ENCODE measurements around the gene EPHA10.

The EPHA10 gene

DNA sequence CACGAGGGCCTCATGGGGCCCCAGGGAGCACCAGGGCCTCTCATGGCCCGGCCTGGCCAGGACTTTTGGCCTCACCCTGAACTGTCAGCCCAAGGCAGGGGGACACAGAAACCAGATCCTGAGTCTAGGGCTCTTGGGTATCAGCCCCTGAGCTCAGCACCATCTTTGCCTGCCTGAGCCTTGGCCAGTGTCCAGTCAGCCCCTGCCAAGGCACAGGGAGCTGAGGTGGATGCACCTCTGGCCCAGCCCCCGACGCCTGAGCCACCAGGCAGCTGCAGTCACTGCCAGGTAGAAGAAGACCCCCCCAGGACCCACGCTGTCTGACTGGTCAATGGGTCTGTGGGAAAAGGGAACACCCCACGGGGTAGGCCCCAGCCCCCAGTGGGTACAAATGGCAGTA, 47.3 kb downstream of the EPHA10 start:
- Histone ChIP-seq H3K9me3 (ENCODE audit: control insufficient read depth in 5 of 5, low read length in 5 of 5) (no peaks in the 10 kb centered on the region), H3K27me3 (ENCODE audit: control insufficient read depth in 5 of 5, insufficient read depth in 4 of 5, low read length in 5 of 5) (peaks cover 5 to 23% (median 19%) of the 10 kb centered on the region in 5 donors)

DNA sequence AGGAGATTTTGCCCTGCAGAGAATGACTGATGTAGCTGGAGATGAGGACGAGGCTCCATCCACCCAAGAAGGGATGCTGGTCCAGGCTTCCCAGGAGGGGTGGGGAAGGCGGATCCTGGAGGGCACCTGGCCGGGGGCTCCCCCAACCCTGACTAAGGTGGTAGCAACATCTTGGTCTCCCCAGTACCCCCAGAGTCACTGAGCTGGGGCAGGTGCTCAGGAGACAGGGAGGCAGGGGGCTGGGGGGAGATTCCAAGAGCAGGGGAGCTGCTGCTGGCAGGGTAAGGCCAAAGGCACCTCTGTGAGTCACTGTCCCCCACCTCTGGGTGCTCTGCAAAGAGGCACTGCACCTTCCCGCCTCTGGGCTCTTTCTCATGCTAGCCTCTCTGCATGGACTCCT, 48.6 kb downstream of the EPHA10 start:
- H3K36me3 ChIP-seq (ENCODE audit: control insufficient read depth in 5 of 5, insufficient read depth in 5 of 5, low read length in 5 of 5), result no peaks in the 10 kb centered on the region
- H3K27ac ChIP-seq (ENCODE audit: low read depth, low read length), result no peak overlapping the region
- no peak overlapping the region for H3K9ac ChIP-seq (ENCODE audit: low read length in 5 of 5)
- no peaks in the 10 kb centered on the region for H3K4me1 ChIP-seq (ENCODE audit: control insufficient read depth in 5 of 5, insufficient read depth in 5 of 5, low read length in 5 of 5)
- no peak overlapping the region for H3K4me3 ChIP-seq (ENCODE audit: low read depth in 1 of 5, low read length in 5 of 5)
- no peaks in the 10 kb centered on the region for H3K9me3 ChIP-seq (ENCODE audit: control insufficient read depth in 5 of 5, low read length in 5 of 5)
- peaks cover 5 to 20% (median 19%) of the 10 kb centered on the region in 5 donors for H3K27me3 ChIP-seq (ENCODE audit: control insufficient read depth in 5 of 5, insufficient read depth in 4 of 5, low read length in 5 of 5)

More for the DNA sequence above, 47.3 kb downstream of the EPHA10 start:
- no peaks in the 10 kb centered on the region for H3K36me3 ChIP-seq (ENCODE audit: control insufficient read depth in 5 of 5, insufficient read depth in 5 of 5, low read length in 5 of 5)
- H3K9ac ChIP-seq (ENCODE audit: low read length in 5 of 5), result no peak overlapping the region
- no peak overlapping the region for H3K27ac ChIP-seq (ENCODE audit: low read depth, low read length)
- no peak overlapping the region for H3K4me3 ChIP-seq (ENCODE audit: low read depth in 1 of 5, low read length in 5 of 5)
- H3K4me1 ChIP-seq (ENCODE audit: control insufficient read depth in 5 of 5, insufficient read depth in 5 of 5, low read length in 5 of 5), result no peaks in the 10 kb centered on the region

DNA sequence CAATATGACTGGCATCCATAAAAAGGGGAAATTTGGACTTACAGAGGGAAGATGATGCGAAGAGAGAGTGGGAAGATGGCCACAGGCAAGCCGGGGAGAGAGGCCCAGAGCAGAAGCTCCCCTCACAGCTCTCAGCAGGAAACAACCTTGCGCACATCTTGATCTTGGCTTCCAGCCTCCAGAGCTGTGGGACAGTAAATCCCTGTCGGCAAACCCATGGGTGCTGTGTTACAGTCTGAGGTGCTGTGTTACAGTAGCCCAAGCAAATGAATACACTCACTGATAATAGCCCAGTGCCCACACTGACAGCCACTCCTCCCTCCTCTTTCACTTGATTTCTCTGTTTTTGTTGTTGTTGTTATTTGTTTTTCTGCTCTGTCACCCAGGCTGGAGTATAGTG, 50.2 kb downstream of the EPHA10 start:
- H3K9ac ChIP-seq (ENCODE audit: low read length in 5 of 5), result no peak overlapping the region
- H3K27ac ChIP-seq (ENCODE audit: low read depth, low read length), result no peak overlapping the region
- H3K4me3 ChIP-seq (ENCODE audit: low read depth in 1 of 5, low read length in 5 of 5), result no peak overlapping the region
- H3K9me3 ChIP-seq (ENCODE audit: control insufficient read depth in 5 of 5, low read length in 5 of 5), result no peaks in the 10 kb centered on the region
- H3K36me3 ChIP-seq (ENCODE audit: control insufficient read depth in 5 of 5, insufficient read depth in 5 of 5, low read length in 5 of 5), result no peaks in the 10 kb centered on the region
- peaks cover 5 to 16% (median 14%) of the 10 kb centered on the region in 5 donors for H3K27me3 ChIP-seq (ENCODE audit: control insufficient read depth in 5 of 5, insufficient read depth in 4 of 5, low read length in 5 of 5)
- H3K4me1 ChIP-seq (ENCODE audit: control insufficient read depth in 5 of 5, insufficient read depth in 5 of 5, low read length in 5 of 5), result no peaks in the 10 kb centered on the region

DNA sequence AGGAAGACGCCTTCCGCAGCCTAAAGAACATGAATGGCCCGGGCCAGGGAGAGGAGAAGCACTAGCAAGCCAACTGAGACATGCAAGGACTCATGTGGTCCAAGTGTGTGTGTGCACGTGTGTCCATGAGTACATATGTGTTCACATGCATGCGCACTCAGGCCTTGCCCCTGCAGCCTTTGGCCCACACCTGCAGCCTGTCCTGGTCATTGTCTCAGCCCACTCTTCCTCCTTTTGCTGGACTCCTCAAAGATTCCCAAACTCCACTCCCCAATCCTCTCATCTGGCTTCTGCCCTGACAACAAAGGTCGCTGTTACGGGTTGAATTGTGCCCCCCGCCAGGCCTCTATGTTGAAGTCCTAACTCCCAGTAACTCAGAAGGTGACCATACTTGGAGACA, 50.7 kb downstream of the EPHA10 start:
- Histone ChIP-seq H3K4me3 (ENCODE audit: low read depth in 1 of 5, low read length in 5 of 5) (no peak overlapping the region), H3K9me3 (ENCODE audit: control insufficient read depth in 5 of 5, low read length in 5 of 5) (no peaks in the 10 kb centered on the region), H3K27ac (ENCODE audit: low read depth, low read length) (no peak overlapping the region), H3K9ac (ENCODE audit: low read length in 5 of 5) (no peak overlapping the region), H3K4me1 (ENCODE audit: control insufficient read depth in 5 of 5, insufficient read depth in 5 of 5, low read length in 5 of 5) (no peaks in the 10 kb centered on the region), H3K36me3 (ENCODE audit: control insufficient read depth in 5 of 5, insufficient read depth in 5 of 5, low read length in 5 of 5) (no peaks in the 10 kb centered on the region), H3K27me3 (ENCODE audit: control insufficient read depth in 5 of 5, insufficient read depth in 4 of 5, low read length in 5 of 5) (peaks cover 5 to 15% (median 10%) of the 10 kb centered on the region in 5 donors)

DNA sequence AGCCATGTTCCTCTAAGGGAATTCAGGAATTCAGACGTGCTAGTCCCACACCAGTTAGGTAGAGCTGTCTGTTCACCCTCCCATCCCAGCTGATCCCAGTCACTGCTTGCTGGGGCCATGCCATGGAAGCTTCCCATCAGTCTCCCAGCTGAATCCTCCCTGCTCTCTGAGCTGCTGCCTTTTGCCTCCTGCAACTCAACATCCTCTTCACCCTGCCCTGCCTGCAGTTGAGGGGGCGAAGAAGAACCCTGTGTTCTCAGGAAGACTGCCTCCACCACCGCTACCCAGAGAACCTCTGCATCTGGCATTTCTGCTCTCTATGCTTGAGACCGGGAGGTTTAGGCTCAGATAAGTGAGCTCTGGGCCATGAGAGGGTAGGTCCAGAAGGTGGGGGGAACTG, 56.4 kb downstream of the EPHA10 start:
- H3K36me3 ChIP-seq (ENCODE audit: control insufficient read depth in 5 of 5, insufficient read depth in 5 of 5, low read length in 5 of 5), result peaks cover 0 to 14% (median 8%) of the 10 kb centered on the region in 5 donors
- no peaks in the 10 kb centered on the region for H3K4me1 ChIP-seq (ENCODE audit: control insufficient read depth in 5 of 5, insufficient read depth in 5 of 5, low read length in 5 of 5)
- no peak overlapping the region for H3K4me3 ChIP-seq (ENCODE audit: low read depth in 1 of 5, low read length in 5 of 5)
- H3K27me3 ChIP-seq (ENCODE audit: control insufficient read depth in 5 of 5, insufficient read depth in 4 of 5, low read length in 5 of 5), result no peaks in the 10 kb centered on the region
- H3K9me3 ChIP-seq (ENCODE audit: control insufficient read depth in 5 of 5, low read length in 5 of 5), result no peaks in the 10 kb centered on the region
- H3K27ac ChIP-seq (ENCODE audit: low read depth, low read length), result no peak overlapping the region
- H3K9ac ChIP-seq (ENCODE audit: low read length in 5 of 5), result no peak overlapping the region

DNA sequence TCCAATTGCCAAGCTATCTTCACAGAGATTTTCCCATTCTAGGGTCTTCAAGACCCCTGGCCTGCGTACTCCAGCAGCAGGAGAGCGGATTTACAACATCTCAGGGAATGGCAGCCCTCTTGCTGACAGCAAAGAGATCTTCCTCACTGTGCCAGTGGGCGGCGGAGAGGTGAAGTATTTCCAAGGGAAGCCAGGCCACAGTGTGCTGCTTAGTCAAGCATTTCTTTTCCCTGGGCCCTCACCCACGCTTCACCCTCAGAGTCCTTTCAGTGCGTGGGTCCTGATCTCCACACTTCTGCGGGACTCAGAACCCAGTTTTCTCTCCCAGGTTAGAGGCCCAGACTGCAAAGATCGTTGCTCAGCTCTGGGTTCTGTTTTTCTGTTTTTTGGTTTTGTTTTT, 59.5 kb downstream of the EPHA10 start:
- no peak overlapping the region for H3K4me3 ChIP-seq (ENCODE audit: low read depth in 1 of 5, low read length in 5 of 5)
- H3K9ac ChIP-seq (ENCODE audit: low read length in 5 of 5), result no peak overlapping the region
- H3K9me3 ChIP-seq (ENCODE audit: control insufficient read depth in 5 of 5, low read length in 5 of 5), result no peaks in the 10 kb centered on the region
- H3K27me3 ChIP-seq (ENCODE audit: control insufficient read depth in 5 of 5, insufficient read depth in 4 of 5, low read length in 5 of 5), result no peaks in the 10 kb centered on the region
- no peaks in the 10 kb centered on the region for H3K4me1 ChIP-seq (ENCODE audit: control insufficient read depth in 5 of 5, insufficient read depth in 5 of 5, low read length in 5 of 5)
- no peak overlapping the region for H3K27ac ChIP-seq (ENCODE audit: low read depth, low read length)
- H3K36me3 ChIP-seq (ENCODE audit: control insufficient read depth in 5 of 5, insufficient read depth in 5 of 5, low read length in 5 of 5), result peaks cover 0 to 15% (median 8%) of the 10 kb centered on the region in 5 donors

DNA sequence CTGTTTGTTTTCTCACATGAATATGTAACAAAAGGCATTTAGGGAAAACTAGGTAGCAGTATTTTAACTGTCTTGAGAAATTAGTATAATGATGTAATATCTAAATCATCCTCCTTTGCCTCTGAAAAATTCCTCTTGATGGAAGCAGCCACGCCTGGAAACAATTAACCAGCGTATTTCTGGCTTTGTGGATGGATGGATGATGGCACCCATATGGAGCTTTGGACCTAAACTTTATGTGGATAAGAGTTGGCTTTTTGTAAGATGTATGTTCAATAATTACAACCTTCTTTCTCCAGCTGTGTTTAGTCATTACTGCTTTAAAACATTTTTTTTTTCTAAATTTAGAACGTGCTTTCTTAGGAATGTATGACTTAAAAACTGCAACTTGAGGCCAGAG, 60.0 kb downstream of the EPHA10 start:
- H3K4me1 ChIP-seq (ENCODE audit: control insufficient read depth in 5 of 5, insufficient read depth in 5 of 5, low read length in 5 of 5), result no peaks in the 10 kb centered on the region
- no peaks in the 10 kb centered on the region for H3K27me3 ChIP-seq (ENCODE audit: control insufficient read depth in 5 of 5, insufficient read depth in 4 of 5, low read length in 5 of 5)
- no peaks in the 10 kb centered on the region for H3K9me3 ChIP-seq (ENCODE audit: control insufficient read depth in 5 of 5, low read length in 5 of 5)
- no peak overlapping the region for H3K27ac ChIP-seq (ENCODE audit: low read depth, low read length)
- H3K9ac ChIP-seq (ENCODE audit: low read length in 5 of 5), result no peak overlapping the region
- no peak overlapping the region for H3K4me3 ChIP-seq (ENCODE audit: low read depth in 1 of 5, low read length in 5 of 5)
- peaks cover 0 to 17% (median 8%) of the 10 kb centered on the region in 5 donors for H3K36me3 ChIP-seq (ENCODE audit: control insufficient read depth in 5 of 5, insufficient read depth in 5 of 5, low read length in 5 of 5)

DNA sequence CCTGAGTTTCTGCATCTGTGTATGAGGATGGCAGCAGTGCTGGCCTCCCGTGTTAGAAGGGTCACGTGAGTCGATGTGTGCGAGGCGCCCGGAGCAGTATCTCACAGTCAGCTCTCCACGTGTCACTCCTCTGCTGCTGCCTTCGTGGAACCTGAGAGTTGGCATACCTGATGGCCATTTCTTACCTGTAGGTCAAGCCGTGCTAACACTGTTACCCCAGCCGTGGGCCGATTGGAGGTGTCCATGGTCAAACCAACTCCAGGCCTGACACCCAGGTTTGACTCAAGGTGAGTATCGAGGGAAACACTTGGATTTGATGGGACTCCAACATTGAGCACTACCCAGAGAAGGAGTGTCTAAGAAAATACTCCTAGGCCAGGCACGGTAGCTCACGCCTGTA, 61.9 kb downstream of the EPHA10 start:
- H3K27me3 ChIP-seq (ENCODE audit: control insufficient read depth in 5 of 5, insufficient read depth in 4 of 5, low read length in 5 of 5), result no peaks in the 10 kb centered on the region
- no peak overlapping the region for H3K4me3 ChIP-seq (ENCODE audit: low read depth in 1 of 5, low read length in 5 of 5)
- H3K27ac ChIP-seq (ENCODE audit: low read depth, low read length), result no peak overlapping the region
- peaks cover 0 to 7% (median 0%) of the 10 kb centered on the region in 5 donors for H3K36me3 ChIP-seq (ENCODE audit: control insufficient read depth in 5 of 5, insufficient read depth in 5 of 5, low read length in 5 of 5)
- no peaks in the 10 kb centered on the region for H3K9me3 ChIP-seq (ENCODE audit: control insufficient read depth in 5 of 5, low read length in 5 of 5)
- H3K9ac ChIP-seq (ENCODE audit: low read length in 5 of 5), result no peak overlapping the region
- no peaks in the 10 kb centered on the region for H3K4me1 ChIP-seq (ENCODE audit: control insufficient read depth in 5 of 5, insufficient read depth in 5 of 5, low read length in 5 of 5)

DNA sequence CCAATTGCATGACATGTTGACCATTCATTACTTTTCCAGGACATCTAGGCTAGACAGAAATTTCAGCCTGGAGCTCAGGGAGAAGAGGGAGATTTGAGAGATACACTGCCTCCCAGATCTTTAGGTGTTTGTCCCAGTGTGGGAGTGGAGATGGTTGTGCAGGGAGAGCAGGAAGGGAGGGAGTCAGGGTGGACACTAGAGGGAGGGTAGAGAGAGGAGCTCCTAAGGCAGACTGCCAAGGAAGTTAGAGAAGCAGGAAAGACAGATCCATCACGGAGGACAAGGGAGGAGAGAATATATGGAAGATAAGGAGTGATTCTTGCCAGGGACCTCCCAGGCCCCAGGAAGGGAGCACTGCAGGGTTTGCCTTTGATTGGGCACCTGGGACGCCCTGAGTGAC, 63.9 kb downstream of the EPHA10 start:
- Histone ChIP-seq H3K36me3 (ENCODE audit: control insufficient read depth in 5 of 5, insufficient read depth in 5 of 5, low read length in 5 of 5) (peaks cover 0 to 7% (median 0%) of the 10 kb centered on the region in 5 donors), H3K27ac (ENCODE audit: low read depth, low read length) (no peak overlapping the region), H3K9me3 (ENCODE audit: control insufficient read depth in 5 of 5, low read length in 5 of 5) (no peaks in the 10 kb centered on the region), H3K9ac (ENCODE audit: low read length in 5 of 5) (no peak overlapping the region), H3K27me3 (ENCODE audit: control insufficient read depth in 5 of 5, insufficient read depth in 4 of 5, low read length in 5 of 5) (no peaks in the 10 kb centered on the region), H3K4me3 (ENCODE audit: low read depth in 1 of 5, low read length in 5 of 5) (no peak overlapping the region), H3K4me1 (ENCODE audit: control insufficient read depth in 5 of 5, insufficient read depth in 5 of 5, low read length in 5 of 5) (no peaks in the 10 kb centered on the region)

DNA sequence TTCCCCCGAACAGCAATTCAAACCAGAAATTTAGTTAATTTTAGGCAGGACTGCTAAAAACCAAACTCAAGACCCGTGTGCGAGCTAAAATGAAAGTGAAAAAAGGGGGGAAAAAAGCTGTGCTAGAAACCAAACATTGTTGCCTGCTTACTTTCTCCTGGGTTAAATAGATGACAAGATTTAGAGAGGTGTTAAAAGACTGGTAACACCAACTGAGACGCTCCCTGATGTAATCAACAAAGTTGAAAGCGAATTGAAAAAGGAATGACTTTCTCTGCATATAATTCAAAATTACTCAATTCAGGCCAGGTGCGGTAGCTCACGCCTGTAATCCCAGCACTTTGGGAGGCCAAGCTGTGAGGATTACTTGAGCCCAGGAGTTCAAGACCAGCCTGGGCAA, 65.8 kb downstream of the EPHA10 start:
- peaks cover 0 to 7% (median 0%) of the 10 kb centered on the region in 5 donors for H3K36me3 ChIP-seq (ENCODE audit: control insufficient read depth in 5 of 5, insufficient read depth in 5 of 5, low read length in 5 of 5)
- no peak overlapping the region for H3K4me3 ChIP-seq (ENCODE audit: low read depth in 1 of 5, low read length in 5 of 5)

DNA sequence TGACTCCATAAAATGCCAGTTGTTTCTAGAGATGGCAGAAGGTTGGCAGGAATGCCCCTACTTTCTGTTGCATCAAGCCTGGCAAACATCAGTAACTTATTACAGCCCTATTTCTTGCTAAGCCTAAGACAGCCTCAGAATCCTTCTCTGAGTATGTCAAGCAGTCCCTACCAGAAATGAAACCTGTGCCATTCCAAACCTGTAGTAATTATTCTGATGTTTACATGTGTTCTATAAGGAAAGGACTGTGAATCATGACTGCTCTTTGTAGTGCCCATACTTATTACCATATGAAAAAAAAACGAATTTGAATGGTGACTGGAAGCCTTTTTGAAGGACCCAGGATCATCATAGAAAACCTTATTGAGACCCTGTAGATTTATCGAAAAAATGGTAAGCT, 67.2 kb downstream of the EPHA10 start:
- Histone ChIP-seq H3K4me3 (ENCODE audit: low read depth in 1 of 5, low read length in 5 of 5) (no peak overlapping the region), H3K27ac (ENCODE audit: low read depth, low read length) (no peak overlapping the region), H3K9ac (ENCODE audit: low read length in 5 of 5) (no peak overlapping the region), H3K36me3 (ENCODE audit: control insufficient read depth in 5 of 5, insufficient read depth in 5 of 5, low read length in 5 of 5) (peaks cover 0 to 3% (median 0%) of the 10 kb centered on the region in 5 donors), H3K27me3 (ENCODE audit: control insufficient read depth in 5 of 5, insufficient read depth in 4 of 5, low read length in 5 of 5) (no peaks in the 10 kb centered on the region), H3K9me3 (ENCODE audit: control insufficient read depth in 5 of 5, low read length in 5 of 5) (no peaks in the 10 kb centered on the region), H3K4me1 (ENCODE audit: control insufficient read depth in 5 of 5, insufficient read depth in 5 of 5, low read length in 5 of 5) (peaks cover 2 to 3% (median 2%) of the 10 kb centered on the region in 5 donors)

More for the DNA sequence above, 65.8 kb downstream of the EPHA10 start:
- no peaks in the 10 kb centered on the region for H3K27me3 ChIP-seq (ENCODE audit: control insufficient read depth in 5 of 5, insufficient read depth in 4 of 5, low read length in 5 of 5)
- H3K4me1 ChIP-seq (ENCODE audit: control insufficient read depth in 5 of 5, insufficient read depth in 5 of 5, low read length in 5 of 5), result no peaks in the 10 kb centered on the region
- no peak overlapping the region for H3K9ac ChIP-seq (ENCODE audit: low read length in 5 of 5)
- H3K9me3 ChIP-seq (ENCODE audit: control insufficient read depth in 5 of 5, low read length in 5 of 5), result no peaks in the 10 kb centered on the region
- H3K27ac ChIP-seq (ENCODE audit: low read depth, low read length), result no peak overlapping the region
